Activated T-cell treated with anti-CD3 and anti-CD28 coated beads, Interleukin-2, amount 50 U/mL, for 72 hours (primary cell): ENCODE data around the gene LBHD1. TPM values are rescaled to one million over a fixed set of nuclear protein-coding genes. Genes with fewer than 3 reads are reported as not detected.

ENCODE experiments used
- ATAC-seq, 2 donors: fragments of 150-1000 bp; cut with Tn5 transposase; replicated peaks in 1 of 2; 2 replicates each; pipeline ENCODE4 v1.10.0; 2021; ENCODE audit warnings: moderate library complexity in 2 of 2, mild to moderate bottlenecking in 1 of 2
- DNase-seq, 2 donors: peaks; one replicate each; pipeline ENCODE4 v3.0.0; 2021 to 2022; ENCODE audit warnings: mixed read lengths in 1 of 2
- H3K27ac Mint-ChIP-seq: one replicate; pipeline ENCODE4 v1.8.0; 2022; ENCODE audit warnings: mild to moderate bottlenecking, moderate library complexity, mixed read lengths
- H3K27me3 Mint-ChIP-seq: one replicate; pipeline ENCODE4 v1.8.0; 2022; ENCODE audit warnings: low read depth, mixed read lengths
- H3K36me3 Mint-ChIP-seq, 2 donors: one replicate each; pipeline ENCODE4 v1.8.0; 2022; ENCODE audit warnings: mixed read lengths in 2 of 2, mild to moderate bottlenecking in 1 of 2; ENCODE audit not compliant: insufficient read depth in 2 of 2
- H3K4me1 Mint-ChIP-seq: one replicate; pipeline ENCODE4 v1.8.0; 2022; ENCODE audit warnings: low read depth, mixed read lengths
- H3K4me3 Mint-ChIP-seq, 2 donors: one replicate each; pipeline ENCODE4 v1.8.0; 2022; ENCODE audit warnings: mild to moderate bottlenecking in 2 of 2, mixed read lengths in 2 of 2, moderate library complexity in 2 of 2
- H3K9me3 Mint-ChIP-seq, 2 donors: one replicate each; pipeline ENCODE4 v1.8.0; 2022; ENCODE audit warnings: mixed read lengths in 2 of 2
- total RNA-seq, 2 donors: library from RNA; stranded (reverse); gene quantifications; one replicate each; pipeline ENCODE4 v1.2.3, GENCODE V29; 2022

LBHD1 gene
- total RNA-seq, result 10 to 100 TPM in 1 of 2 donors, 1 to 10 TPM in 1; 9.9 to 13.0 TPM

DNA sequence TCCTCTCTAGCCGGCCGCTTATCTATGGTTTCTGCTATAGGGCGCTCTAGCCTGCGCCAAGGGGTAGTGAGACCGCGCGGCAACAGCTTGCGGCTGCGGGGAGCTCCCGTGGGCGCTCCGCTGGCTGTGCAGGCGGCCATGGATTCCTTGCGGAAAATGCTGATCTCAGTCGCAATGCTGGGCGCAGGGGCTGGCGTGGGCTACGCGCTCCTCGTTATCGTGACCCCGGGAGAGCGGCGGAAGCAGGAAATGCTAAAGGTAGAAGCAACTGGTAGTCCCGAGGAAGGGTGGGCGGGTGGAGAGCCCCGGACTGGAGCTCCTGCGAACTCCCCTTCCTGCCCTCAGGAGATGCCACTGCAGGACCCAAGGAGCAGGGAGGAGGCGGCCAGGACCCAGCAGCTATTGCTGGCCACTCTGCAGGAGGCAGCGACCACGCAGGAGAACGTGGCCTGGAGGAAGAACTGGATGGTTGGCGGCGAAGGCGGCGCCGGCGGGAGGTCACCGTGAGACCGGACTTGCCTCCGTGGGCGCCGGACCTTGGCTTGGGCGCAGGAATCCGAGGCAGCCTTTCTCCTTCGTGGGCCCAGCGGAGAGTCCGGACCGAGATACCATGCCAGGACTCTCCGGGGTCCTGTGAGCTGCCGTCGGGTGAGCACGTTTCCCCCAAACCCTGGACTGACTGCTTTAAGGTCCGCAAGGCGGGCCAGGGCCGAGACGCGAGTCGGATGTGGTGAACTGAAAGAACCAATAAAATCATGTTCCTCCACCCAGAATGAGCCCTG is at the start of gene LBHD1, which contains the start of gene UQCC3:
Gene LBHD1, minus strand, starts transcription at position 660 of the 782 bp plus-strand sequence. CDS start 2,236 bp downstream, outside the sequence.
Gene UQCC3, plus strand, starts transcription at position 66 of the 782 bp plus-strand sequence. Its CDS starts 73 bp downstream, at position 139.
- Mint-ChIP-seq H3K4me1 (peaks cover 66% of the 10 kb centered on the region), H3K4me3 (peak within 1 kb of the TSS; percentile 92 to 100), H3K27ac (peak within 1 kb of the TSS; percentile 94), H3K36me3 (peaks cover 9 to 14% of the 10 kb centered on the region in 2 donors), H3K9me3 (no peaks in the 10 kb centered on the region), H3K27me3 (no peaks in the 10 kb centered on the region)
- DNase-seq (peak; percentile 83 to 86), ATAC-seq (peak; percentile 85 to 88)

DNA sequence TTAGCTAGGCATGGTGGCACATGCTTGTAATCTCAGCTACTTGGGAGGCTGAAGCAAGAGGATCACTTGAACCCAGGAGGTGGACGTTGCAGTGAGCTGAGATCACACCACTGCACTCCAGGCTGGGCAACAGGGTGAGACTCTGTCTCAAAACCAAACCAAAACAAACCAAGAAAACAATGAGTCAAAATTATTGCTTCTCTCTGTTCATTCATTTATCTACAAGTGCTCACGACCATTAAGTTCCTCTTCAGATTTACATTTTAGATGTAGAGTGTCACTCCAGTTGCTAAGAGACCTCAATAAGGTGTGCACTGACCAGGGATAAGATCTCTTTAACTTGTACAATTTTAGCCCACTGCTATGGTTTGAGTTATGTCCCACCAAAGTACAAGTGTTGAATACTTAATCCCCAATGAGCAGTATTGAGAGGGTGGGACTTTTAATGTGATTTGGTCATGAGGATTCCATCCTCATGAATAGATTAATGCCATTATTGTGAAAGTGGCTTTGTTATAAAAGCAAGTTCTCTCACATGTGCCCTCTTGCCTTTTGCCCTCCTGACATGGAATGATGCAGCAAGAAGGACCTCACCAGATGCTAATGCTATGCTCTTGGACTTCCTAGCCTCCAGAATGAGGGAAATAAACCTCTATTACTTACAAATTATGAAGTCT is 47.4 kb upstream of the LBHD1 start:
- Mint-ChIP-seq H3K27ac (peak overlapping the region; percentile 88), H3K27me3 (no peaks in the 10 kb centered on the region), H3K4me3 (peak overlapping the region in 1 of 2 donors; percentile 37), H3K9me3 (no peaks in the 10 kb centered on the region), H3K4me1 (peaks cover 66% of the 10 kb centered on the region), H3K36me3 (peaks cover 26 to 59% of the 10 kb centered on the region in 2 donors)
- ATAC-seq, result peak; percentile 50 to 78
- no peak for DNase-seq

DNA sequence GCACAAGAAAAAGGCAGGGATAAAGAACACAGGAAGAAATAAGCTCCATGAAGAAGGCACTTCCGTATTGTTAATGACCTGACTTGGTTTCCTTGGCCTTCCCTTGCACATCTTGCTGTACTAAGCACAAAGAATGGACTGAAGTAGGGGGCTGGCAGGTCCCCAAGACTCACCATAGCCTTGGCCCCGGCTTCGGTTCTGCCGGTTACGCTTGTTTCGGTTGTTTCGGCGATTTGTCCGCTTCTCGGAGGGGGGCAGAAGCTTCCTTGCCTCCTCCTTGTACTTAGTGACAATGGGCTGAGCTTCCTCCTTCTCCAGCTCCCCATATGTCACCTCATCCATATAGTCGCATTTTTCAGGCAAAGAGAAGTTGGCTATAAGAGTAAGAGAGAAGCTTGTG is 44.7 kb upstream of the LBHD1 start:
- Mint-ChIP-seq H3K27me3 (no peaks in the 10 kb centered on the region), H3K27ac (peak overlapping the region; percentile 73)

DNA sequence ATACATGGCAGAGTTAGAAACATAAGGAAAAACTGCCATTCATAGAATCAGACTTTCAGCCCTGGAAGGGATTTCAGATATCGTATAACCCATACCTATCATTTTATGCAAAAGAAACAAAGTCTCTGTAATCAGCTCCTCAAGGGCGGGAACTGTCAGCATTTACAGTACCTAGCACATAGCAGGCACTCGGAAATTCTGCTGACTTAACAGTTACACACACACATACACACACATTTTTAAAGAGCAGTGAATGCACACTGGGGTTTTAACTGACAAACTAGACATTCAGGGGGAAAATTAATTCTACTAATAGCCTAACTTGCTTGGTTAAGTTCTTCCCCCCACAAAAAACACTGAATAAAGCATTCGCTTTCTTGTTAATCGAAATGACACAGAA is 44.1 kb upstream of the LBHD1 start:
- DNase-seq (no peak), ATAC-seq (no peak)
- Mint-ChIP-seq H3K36me3 (peaks cover 9 to 46% of the 10 kb centered on the region in 2 donors), H3K27ac (peak overlapping the region; percentile 24), H3K4me1 (peaks cover 66% of the 10 kb centered on the region), H3K4me3 (no peak overlapping the region), H3K9me3 (no peaks in the 10 kb centered on the region), H3K27me3 (no peaks in the 10 kb centered on the region)

More for the DNA sequence above, 44.7 kb upstream of the LBHD1 start:
- no peak for ATAC-seq
- no peaks in the 10 kb centered on the region for H3K9me3 Mint-ChIP-seq
- no peak overlapping the region for H3K4me3 Mint-ChIP-seq
- peaks cover 71% of the 10 kb centered on the region for H3K4me1 Mint-ChIP-seq
- peaks cover 12 to 49% of the 10 kb centered on the region in 2 donors for H3K36me3 Mint-ChIP-seq
- DNase-seq, result no peak

DNA sequence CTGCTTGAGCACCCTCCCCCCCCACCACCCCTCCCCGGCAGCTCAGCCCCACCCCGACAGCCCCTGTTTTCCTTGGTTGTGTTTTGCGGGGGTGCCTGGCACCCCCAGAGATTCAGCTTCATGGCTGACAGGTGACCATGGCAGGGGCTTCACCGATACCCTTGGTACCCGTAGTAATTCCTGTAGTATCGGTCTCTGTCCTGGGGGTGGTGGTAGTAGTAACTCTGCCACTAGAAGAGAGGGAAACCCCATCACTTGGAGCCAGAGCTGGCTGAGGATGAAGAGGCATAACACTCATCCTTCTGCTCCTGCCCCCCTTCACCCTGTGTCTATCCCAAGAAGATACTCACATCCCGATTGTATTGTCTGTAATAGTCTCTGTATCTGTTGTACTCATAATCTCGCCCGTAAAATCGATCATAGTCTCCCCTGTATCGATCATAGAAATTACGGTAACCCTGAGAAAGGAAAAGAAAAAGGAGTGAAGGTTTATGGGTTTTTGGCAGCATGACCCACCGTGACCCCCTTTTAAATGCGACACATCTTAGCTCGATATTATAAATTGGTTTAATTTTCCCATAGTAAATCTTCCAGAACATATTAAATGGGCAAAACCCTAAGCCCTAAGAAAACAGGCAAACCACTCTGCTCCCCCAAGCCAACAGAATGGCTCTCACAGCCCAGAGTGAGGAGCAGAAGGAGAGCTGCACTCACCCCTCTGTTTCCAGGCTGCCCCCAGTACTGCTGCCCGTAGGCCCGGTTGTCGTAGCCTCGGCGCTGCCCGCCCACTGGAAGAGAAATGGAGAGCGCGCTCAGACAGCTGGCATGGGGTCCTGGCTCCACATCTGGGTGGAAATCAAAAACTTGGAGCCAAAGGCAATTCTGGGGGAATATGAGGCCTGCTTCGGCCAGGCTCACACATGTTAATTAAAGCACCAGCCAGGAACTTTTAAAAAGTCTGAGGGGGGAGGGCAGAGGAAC is 43.4 kb upstream of the LBHD1 start:
- Mint-ChIP-seq H3K9me3 (no peaks in the 10 kb centered on the region), H3K27me3 (no peaks in the 10 kb centered on the region), H3K27ac (peak overlapping the region; percentile 24), H3K4me1 (peaks cover 63% of the 10 kb centered on the region), H3K36me3 (peaks cover 9 to 43% of the 10 kb centered on the region in 2 donors), H3K4me3 (no peak overlapping the region)
- no peak for ATAC-seq
- DNase-seq, result no peak

DNA sequence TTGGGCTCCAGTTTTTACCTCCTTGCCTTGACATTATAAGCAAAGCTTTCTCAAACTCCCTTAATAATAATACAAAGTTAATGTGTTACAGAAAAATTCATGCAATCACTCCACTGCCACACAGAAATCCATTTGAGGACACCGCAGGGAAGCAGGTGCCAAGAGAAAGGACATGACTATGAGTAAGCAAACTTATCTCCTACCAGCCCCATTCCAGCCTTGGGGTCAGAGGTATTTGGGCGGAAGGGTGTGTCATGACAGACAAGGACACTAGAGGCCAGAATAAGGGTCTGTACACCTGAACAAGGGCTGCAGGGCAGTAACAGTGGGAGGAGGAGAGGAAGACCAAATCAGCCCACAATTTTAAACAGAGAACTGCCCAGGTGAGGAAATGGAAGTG is 41.3 kb upstream of the LBHD1 start:
- Mint-ChIP-seq H3K4me3 (peak overlapping the region in 1 of 2 donors; percentile 85), H3K27ac (peak overlapping the region; percentile 98), H3K27me3 (no peaks in the 10 kb centered on the region), H3K36me3 (peaks cover 4 to 31% of the 10 kb centered on the region in 2 donors), H3K4me1 (peaks cover 65% of the 10 kb centered on the region), H3K9me3 (no peaks in the 10 kb centered on the region)
- ATAC-seq (no peak), DNase-seq (no peak)

DNA sequence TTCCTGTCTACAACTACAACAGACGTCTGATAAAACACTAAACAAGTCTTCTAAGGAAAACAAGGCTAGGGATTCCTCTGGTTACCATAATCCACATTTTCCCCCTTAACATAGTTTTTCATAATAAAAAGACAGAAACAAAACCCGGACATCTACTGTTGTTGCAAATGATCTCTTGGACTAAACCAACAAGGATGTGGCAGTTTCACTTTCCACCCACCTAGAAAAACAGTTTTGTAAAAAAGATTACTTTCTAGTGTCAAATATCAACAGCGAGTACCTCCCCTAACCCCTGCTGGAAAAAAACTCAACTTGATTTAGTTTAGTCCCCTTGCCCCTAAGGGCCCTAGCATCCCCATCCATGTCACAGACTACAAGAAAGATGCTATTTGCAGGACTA is 40.8 kb upstream of the LBHD1 start:
- H3K4me1 Mint-ChIP-seq, result peaks cover 65% of the 10 kb centered on the region
- no peaks in the 10 kb centered on the region for H3K27me3 Mint-ChIP-seq
- no peaks in the 10 kb centered on the region for H3K9me3 Mint-ChIP-seq
- DNase-seq (no peak), ATAC-seq (no peak)
- peak overlapping the region; percentile 98 for H3K27ac Mint-ChIP-seq
- peaks cover under 1 to 26% of the 10 kb centered on the region in 2 donors for H3K36me3 Mint-ChIP-seq
- peak overlapping the region; percentile 59 to 85 for H3K4me3 Mint-ChIP-seq

DNA sequence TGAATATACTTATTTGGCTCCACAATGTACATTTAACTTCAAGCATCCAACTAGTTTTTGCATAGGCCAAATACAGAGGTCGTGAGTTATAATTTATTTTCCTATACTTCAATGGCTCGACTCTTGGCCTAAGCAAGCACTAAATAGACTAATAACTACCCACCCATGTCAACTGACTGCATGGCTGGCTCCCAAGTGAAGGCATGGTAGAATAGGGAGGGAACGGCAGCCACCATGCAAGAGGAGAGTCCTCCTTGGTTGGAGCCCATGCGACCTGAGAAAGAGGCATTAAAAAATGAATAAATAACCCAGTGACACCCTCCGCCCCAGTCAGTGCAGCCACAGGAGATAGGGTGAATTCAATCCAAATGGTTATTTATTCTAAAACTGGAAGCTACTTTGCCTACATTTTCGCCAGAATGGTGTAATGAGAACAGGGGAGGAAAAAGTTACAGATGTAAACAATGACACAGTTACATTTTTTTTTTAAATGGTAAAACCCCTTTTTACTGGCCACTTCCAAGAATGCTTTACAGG is 40.3 kb upstream of the LBHD1 start:
- no peak for DNase-seq
- Mint-ChIP-seq H3K36me3 (peaks cover 0 to 23% of the 10 kb centered on the region in 2 donors), H3K4me3 (peak overlapping the region; percentile 59 to 85), H3K4me1 (peaks cover 69% of the 10 kb centered on the region), H3K27ac (peak overlapping the region; percentile 98), H3K27me3 (no peaks in the 10 kb centered on the region), H3K9me3 (no peaks in the 10 kb centered on the region)
- no peak for ATAC-seq

DNA sequence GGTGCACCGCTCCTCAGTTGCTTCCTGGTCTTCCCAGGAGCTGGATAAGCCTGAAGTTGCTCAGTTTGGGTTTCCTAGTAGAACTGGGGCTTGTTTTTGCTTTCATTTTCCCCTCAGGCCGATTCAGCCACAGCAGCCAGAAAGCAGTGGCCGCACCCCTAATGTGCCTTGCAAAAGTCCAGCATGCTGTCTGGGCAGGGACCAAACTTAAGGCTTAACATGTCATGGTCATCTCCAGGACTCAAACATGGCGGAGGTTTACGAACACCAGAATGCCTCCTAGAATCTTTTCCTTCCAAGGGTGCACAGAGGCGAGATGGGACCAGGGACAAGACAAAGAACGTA is 37.9 kb upstream of the LBHD1 start:
- ATAC-seq, result no peak
- no peaks in the 10 kb centered on the region for H3K27me3 Mint-ChIP-seq
- peaks cover 80% of the 10 kb centered on the region for H3K4me1 Mint-ChIP-seq
- H3K27ac Mint-ChIP-seq, result peak overlapping the region; percentile 93
- peak overlapping the region; percentile 89 for H3K4me3 Mint-ChIP-seq
- no peaks in the 10 kb centered on the region for H3K9me3 Mint-ChIP-seq
- peaks cover 0 to 17% of the 10 kb centered on the region in 2 donors for H3K36me3 Mint-ChIP-seq
- DNase-seq, result peak in 1 of 2 donors; percentile 23

DNA sequence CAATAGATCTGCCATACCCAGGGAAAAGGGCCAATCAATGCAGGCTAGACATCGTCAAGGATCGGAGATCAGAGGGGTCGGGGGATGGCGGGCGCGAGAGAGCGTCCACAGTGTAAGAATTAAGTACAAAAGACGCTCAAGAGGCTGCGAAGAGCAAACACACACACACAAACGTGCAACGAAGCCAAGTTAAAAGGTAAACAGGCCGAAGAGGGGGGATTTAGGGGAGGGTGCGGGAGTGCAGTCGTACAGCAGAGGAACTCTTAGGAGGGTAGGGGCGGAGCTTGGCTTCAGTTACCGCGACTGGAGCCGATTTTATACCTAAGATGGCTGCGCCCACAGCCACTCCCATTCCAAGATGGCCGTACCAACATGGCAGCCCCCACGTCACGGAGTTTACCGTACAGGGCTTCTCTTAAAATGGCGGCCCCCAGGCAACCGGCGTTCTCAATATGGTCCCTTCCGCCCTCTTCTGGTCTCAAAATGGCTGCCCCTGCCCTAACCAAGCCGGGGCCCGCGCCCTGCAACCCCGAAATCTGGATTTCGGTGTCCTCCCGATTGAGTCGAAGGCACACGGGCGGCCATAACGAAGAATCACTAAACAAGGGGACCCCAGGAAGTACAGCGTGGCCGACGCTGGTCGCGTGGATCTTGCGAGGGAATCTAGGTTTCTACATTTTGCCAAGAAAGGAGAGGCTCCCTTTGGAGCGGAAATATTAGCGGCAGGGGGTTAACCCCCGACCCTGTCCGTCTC is 37.4 kb upstream of the LBHD1 start:
- peaks cover 0 to 17% of the 10 kb centered on the region in 2 donors for H3K36me3 Mint-ChIP-seq
- H3K4me3 Mint-ChIP-seq, result peak overlapping the region; percentile 89
- H3K9me3 Mint-ChIP-seq, result no peaks in the 10 kb centered on the region
- peaks cover 75% of the 10 kb centered on the region for H3K4me1 Mint-ChIP-seq
- DNase-seq (peak; percentile 96 to 97), ATAC-seq (peak; percentile 77 to 79)
- peak overlapping the region; percentile 93 for H3K27ac Mint-ChIP-seq
- no peaks in the 10 kb centered on the region for H3K27me3 Mint-ChIP-seq

DNA sequence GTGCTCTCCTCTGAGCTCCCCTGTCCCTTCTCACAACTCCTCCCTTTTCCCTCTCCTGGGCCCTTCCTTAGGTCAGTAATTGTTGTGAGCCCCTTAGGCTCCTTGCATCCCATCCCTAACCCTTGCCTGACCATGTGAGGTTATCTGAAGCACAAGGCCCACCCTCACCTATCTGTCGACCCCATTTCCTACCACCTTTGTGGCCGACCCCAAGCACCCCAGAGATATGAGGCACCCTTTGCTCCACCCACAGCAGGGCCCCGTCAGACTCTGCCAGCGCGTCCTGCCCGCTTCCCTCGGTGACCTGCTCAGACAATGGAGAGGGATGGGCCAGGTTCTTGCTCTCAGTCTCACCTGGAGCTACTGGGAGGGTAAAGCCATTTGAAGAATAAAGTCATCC is 36.7 kb upstream of the LBHD1 start:
- Mint-ChIP-seq H3K4me1 (peaks cover 69% of the 10 kb centered on the region), H3K36me3 (peaks cover 0 to 14% of the 10 kb centered on the region in 2 donors), H3K9me3 (no peaks in the 10 kb centered on the region), H3K4me3 (peak overlapping the region; percentile 89), H3K27ac (peak overlapping the region; percentile 93), H3K27me3 (no peaks in the 10 kb centered on the region)
- DNase-seq (peak; percentile 64 to 65), ATAC-seq (peak; percentile 42 to 49)

DNA sequence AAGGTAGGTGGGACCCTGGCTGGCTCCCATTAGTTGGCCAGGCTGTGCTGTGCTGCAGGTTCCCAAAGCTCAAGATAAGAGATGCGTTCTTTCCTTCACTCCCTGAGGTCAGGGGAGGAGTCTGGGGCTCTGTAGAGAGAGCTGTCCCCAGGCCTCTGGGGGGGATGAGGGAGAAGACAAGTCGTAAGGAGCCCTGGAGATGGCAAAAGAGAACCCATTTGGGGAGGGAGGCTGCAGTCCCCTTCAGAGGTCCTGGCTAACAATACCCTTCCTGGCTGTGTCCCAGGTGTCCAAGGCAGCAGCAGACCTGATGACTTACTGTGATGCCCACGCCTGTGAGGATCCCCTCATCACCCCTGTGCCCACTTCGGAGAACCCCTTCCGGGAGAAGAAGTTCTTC is 36.3 kb upstream of the LBHD1 start:
- ATAC-seq (no peak), DNase-seq (no peak)
- Mint-ChIP-seq H3K9me3 (no peaks in the 10 kb centered on the region), H3K4me1 (peaks cover 65% of the 10 kb centered on the region), H3K27me3 (no peaks in the 10 kb centered on the region), H3K4me3 (peak overlapping the region; percentile 89), H3K36me3 (peaks cover 0 to 14% of the 10 kb centered on the region in 2 donors), H3K27ac (peak overlapping the region; percentile 93)
